Muscle layer of colon (tissue), 2 donors: ENCODE data around the gene SELPLG.
"Not testable (repeated sequence)": the region's sequence is repeated elsewhere in the genome, so short reads cannot be mapped to it uniquely, and the experiment has no call there.

Experiments used
- H3K27ac ChIP-seq: one replicate; pipeline ENCODE4 v1.7.0; 2013; ENCODE audit warnings: low read depth, mild to moderate bottlenecking, low read length, moderate library complexity
- H3K27me3 ChIP-seq, 2 donors: one replicate each; pipeline ENCODE4 v1.7.0; 2013; ENCODE audit warnings: low read length in 2 of 2, mild to moderate bottlenecking in 2 of 2; ENCODE audit not compliant: insufficient read depth in 2 of 2, control insufficient read depth in 1 of 2
- H3K36me3 ChIP-seq: one replicate; pipeline ENCODE4 v1.7.0; 2013; ENCODE audit warnings: mild to moderate bottlenecking, low read length; ENCODE audit not compliant: insufficient read depth
- H3K4me1 ChIP-seq: one replicate; pipeline ENCODE4 v1.7.0; 2013; ENCODE audit warnings: mild to moderate bottlenecking, low read length; ENCODE audit not compliant: insufficient read depth
- H3K4me3 ChIP-seq, 2 donors: one replicate each; pipeline ENCODE4 v1.7.0; 2013; ENCODE audit warnings: low read length in 2 of 2, low read depth in 1 of 2, mild to moderate bottlenecking in 1 of 2, moderate library complexity in 1 of 2
- H3K9ac ChIP-seq: one replicate; pipeline ENCODE4 v1.7.0; 2013; ENCODE audit warnings: low read length
- H3K9me3 ChIP-seq: one replicate; pipeline ENCODE4 v1.7.0; 2013; ENCODE audit warnings: mild to moderate bottlenecking, low read length
- donor health status: abdominal sarcoma.
- donor health status: Adenocarcinoma of cecum.

SELPLG gene

DNA sequence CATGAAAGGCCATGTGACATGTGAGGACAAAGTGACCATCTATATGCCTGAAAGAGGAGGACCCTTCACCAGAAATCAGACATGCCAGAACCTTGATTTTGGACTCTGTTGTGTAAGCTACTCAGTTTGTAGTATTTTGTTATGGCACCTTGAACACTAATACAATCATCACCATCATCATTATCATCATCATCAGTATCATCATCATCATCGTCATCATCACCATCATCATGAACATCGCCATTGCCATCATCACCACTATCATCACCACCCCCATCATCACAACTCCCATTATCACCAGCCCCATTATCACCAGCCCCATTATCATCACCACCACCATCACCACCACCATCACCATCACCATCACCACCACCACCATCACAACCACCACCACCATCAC lies 55.4 kb downstream of the SELPLG start:
- Histone ChIP-seq H3K27me3 (no peaks in the 10 kb centered on the region), H3K36me3 (no peaks in the 10 kb centered on the region), H3K27ac (no peak overlapping the region), H3K4me3 (no peak overlapping the region), H3K4me1 (no peaks in the 10 kb centered on the region), H3K9ac (no peak overlapping the region), H3K9me3 (no peaks in the 10 kb centered on the region)

DNA sequence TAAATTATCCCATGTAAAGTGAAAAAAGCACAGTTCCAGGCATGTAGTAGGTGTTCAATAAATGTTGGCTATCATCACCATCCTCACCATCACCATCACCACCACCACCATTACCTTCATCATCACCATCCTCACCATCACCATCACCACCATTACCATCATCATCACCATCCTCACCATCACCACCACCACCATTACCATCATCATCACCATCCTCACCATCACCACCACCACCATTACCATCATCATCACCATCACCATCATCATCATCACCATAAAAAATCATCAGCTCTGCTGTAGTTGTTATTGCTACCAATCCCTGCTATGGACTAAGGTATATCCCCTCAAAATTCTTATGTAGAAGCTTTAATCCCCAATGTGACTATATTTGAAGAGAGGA lies 56.2 kb downstream of the SELPLG start:
- no peak overlapping the region for H3K27ac ChIP-seq
- H3K27me3 ChIP-seq = no peaks in the 10 kb centered on the region
- no peaks in the 10 kb centered on the region for H3K9me3 ChIP-seq
- H3K4me1 ChIP-seq = no peaks in the 10 kb centered on the region
- H3K9ac ChIP-seq = no peak overlapping the region
- H3K4me3 ChIP-seq = no peak overlapping the region
- H3K36me3 ChIP-seq = no peaks in the 10 kb centered on the region

DNA sequence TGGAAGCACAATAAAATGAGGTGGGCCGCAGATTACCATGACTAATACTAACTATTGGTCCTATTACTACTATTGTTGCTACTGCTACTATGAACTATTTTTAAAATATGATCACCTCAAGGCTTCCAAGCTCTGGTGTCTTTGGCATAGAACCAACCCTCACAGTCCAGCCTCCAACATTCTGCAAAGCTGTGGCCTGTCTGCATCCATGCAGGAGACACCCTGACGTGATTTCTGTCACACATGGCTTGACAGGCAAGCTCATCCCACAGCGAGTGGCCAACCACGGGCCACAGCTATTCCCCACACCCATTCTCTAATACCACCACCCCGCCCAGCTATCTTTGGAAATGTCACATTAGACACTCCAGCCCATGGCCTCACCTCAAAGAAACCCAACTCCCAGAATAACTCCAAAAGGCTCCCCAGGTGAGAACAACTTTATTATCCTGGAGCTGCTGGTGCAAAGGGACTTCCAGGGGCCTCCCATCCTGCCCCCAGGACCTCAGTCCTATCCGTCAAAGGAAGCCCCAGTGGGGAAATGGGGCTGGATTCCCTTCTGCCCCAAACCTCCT lies 56.9 kb downstream of the SELPLG start:
- no peaks in the 10 kb centered on the region for H3K36me3 ChIP-seq
- H3K4me3 ChIP-seq = no peak overlapping the region
- H3K9me3 ChIP-seq = no peaks in the 10 kb centered on the region
- H3K4me1 ChIP-seq = no peaks in the 10 kb centered on the region
- H3K9ac ChIP-seq = no peak overlapping the region
- H3K27ac ChIP-seq = no peak overlapping the region
- no peaks in the 10 kb centered on the region for H3K27me3 ChIP-seq

DNA sequence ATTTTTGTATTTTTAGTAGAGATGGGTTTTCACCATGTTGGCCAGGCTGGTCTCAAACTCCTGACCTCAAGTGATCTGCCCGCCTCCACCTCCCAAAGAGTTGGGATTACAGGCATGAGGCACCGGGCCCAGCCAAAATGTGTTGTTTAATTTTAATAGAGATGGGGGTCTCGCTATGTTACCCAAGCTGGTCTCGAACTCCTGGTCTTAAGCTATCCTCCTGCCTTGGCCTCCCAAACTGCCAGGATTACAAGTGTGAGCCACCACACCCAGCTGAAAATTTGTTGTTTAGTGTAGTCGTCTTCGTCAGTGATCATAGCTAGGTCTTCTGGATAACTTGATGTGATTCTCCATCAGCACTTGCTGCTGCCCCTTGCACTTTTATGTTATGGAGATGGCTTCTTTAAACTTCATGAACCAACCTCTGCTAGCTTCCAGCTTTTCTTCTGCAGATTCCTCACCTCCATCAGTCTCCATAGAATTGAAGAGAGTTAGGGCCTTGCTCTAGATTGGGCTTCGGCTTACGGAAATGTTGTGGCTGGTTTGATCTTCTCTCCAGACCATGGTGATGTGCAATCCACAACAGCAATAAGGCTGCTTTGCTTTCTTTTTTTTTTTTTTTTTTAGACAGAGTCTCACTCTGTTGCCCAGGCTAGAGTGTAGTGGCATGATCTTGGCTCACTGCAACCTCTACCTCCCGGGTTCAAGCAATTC lies 58.3 kb downstream of the SELPLG start:
- no peak overlapping the region for H3K27ac ChIP-seq
- no peaks in the 10 kb centered on the region for H3K27me3 ChIP-seq

DNA sequence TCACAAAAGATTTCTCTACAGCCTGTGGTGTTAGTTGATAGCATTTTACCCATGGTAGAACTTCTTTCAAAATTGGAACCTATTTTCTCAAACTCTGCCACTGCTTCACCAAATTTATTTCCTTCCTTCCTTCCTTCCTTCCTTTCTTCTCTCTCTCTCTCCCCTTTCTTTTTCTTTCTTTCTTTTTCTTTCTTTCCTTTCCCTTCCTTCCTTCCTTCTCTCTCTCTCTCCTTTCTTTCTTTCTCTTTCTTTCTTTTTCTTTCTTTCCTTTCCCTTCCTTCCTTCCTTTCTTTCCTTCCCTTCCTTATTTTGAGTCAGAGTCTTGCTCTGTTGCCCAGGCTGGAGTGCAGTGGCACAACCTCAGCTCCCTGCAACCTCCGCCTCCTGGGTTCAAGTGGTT lies 59.4 kb downstream of the SELPLG start:
- not testable (repeated sequence) for H3K4me1 ChIP-seq, H3K36me3 ChIP-seq, H3K4me3 ChIP-seq, H3K27me3 ChIP-seq, H3K9me3 ChIP-seq, H3K9ac ChIP-seq, H3K27ac ChIP-seq

More for the DNA sequence above, 58.3 kb downstream of the SELPLG start:
- Histone ChIP-seq H3K4me1 (no peaks in the 10 kb centered on the region), H3K9ac (no peak overlapping the region), H3K36me3 (peaks cover 1% of the 10 kb centered on the region), H3K9me3 (no peaks in the 10 kb centered on the region), H3K4me3 (no peak overlapping the region)

DNA sequence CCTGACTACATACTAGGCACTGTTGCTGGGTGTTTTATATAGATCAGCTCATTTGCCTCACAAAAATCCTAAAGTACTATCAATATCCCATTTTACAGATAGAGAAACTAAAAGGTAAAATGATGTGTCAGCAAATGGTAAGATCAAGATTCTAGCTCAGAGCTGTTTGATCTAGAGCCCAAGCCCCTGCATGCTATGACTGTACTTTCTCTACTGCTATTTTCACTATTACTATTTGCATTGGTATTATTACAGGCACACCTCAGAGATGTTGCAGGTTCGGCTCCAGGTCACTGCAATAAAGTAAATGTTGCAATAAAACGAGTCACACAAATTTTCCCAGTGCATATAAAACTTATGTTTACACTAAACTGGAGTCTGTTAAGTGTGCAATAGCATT lies 60.4 kb downstream of the SELPLG start:
- H3K9ac ChIP-seq = no peak overlapping the region
- no peak overlapping the region for H3K27ac ChIP-seq
- no peaks in the 10 kb centered on the region for H3K27me3 ChIP-seq
- H3K4me3 ChIP-seq = no peak overlapping the region
- H3K9me3 ChIP-seq = no peaks in the 10 kb centered on the region
- H3K36me3 ChIP-seq = peaks cover 11% of the 10 kb centered on the region
- peaks cover 3% of the 10 kb centered on the region for H3K4me1 ChIP-seq

DNA sequence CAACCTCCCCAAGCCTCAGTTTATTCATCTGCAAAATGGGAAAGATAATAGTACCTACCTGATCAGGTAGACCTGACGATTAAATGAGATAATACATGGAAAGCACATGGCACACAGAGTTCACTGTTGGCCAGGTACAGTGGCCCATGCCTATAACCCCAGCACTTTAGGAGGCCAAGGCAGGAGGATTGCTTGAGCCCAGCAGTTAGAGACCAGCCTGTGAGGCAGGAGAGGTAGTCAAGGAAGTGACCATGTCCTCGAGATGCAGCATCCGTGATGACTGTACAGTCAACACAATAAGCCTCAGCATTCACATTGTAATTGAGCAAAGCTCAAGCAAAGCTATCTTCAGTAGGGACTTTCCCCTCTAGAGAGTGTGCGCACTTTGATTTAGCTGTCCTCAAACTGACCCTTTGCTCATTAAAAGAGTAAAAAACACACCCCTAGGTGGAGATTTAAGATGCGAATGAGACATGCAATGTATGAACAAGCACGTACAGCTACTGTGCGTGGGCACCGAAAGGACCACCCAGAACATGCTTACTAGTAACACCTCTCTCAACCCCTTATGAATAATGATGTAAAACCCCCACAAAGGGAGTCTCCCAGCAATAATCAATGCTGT lies 61.4 kb downstream of the SELPLG start:
- no peaks in the 10 kb centered on the region for H3K9me3 ChIP-seq
- H3K27me3 ChIP-seq = no peaks in the 10 kb centered on the region
- peaks cover 13% of the 10 kb centered on the region for H3K4me1 ChIP-seq
- H3K36me3 ChIP-seq = peaks cover 21% of the 10 kb centered on the region
- H3K9ac ChIP-seq = no peak overlapping the region
- H3K27ac ChIP-seq = no peak overlapping the region
- H3K4me3 ChIP-seq = no peak overlapping the region
